KOPT-K1 (cell line): ENCODE data around the gene TFF1.

ENCODE experiments used
- H3K27ac ChIP-seq: fragments of 200-600 bp; sonication (generic); 2 replicates; pipeline ENCODE4 v1.5.1; 2016; ENCODE audit warnings: antibody characterized with exemption, mild to moderate bottlenecking, low read depth, low read length; ENCODE audit not compliant: poor library complexity, severe bottlenecking
- H3K36me3 ChIP-seq: fragments of 200-600 bp; sonication (generic); 2 replicates; pipeline ENCODE4 v1.5.1; 2017; ENCODE audit warnings: antibody characterized with exemption, mild to moderate bottlenecking, low read length, moderate library complexity; ENCODE audit not compliant: insufficient read depth
- H3K9me3 ChIP-seq: fragments of 200-600 bp; sonication (generic); 2 replicates; pipeline ENCODE4 v1.5.1; 2017; ENCODE audit warnings: antibody characterized with exemption, low read length, mild to moderate bottlenecking; ENCODE audit not compliant: insufficient read depth, poor library complexity, severe bottlenecking

The TFF1 gene

GRCh38 chr21:42319851-42320572 lies 46.3 kb downstream of the TFF1 start:
- no peaks in the 10 kb centered on the region for H3K9me3 ChIP-seq
- peak overlapping the region; percentile 13 for H3K27ac ChIP-seq
- no peaks in the 10 kb centered on the region for H3K36me3 ChIP-seq

- H3K9me3 ChIP-seq, result no peaks in the 10 kb centered on the region
- H3K36me3 ChIP-seq, result no peaks in the 10 kb centered on the region
- peak overlapping the region; percentile 13 for H3K27ac ChIP-seq
These were observed 47.0 kb downstream of the TFF1 start for GRCh38 chr21:42319376-42319775.

- Histone ChIP-seq H3K36me3 (no peaks in the 10 kb centered on the region), H3K9me3 (no peaks in the 10 kb centered on the region), H3K27ac (no peak overlapping the region)
These were observed 48.2 kb downstream of the TFF1 start for GRCh38 chr21:42317826-42318746.

- Histone ChIP-seq H3K27ac (no peak overlapping the region), H3K9me3 (no peaks in the 10 kb centered on the region), H3K36me3 (no peaks in the 10 kb centered on the region)
These were observed 49.0 kb downstream of the TFF1 start for GRCh38 chr21:42317341-42317741.

GRCh38 chr21:42316891-42317290 lies 49.4 kb downstream of the TFF1 start:
- Histone ChIP-seq H3K9me3 (no peaks in the 10 kb centered on the region), H3K27ac (no peak overlapping the region), H3K36me3 (no peaks in the 10 kb centered on the region)

GRCh38 chr21:42315296-42315891 lies 50.9 kb downstream of the TFF1 start, which contains the start of gene TFF3:
TSS of gene TFF3 (minus strand) at chr21:42315409. CDS start at chr21:42315374, 35 bp downstream.
- no peaks in the 10 kb centered on the region for H3K9me3 ChIP-seq
- no peak within 1 kb of the TSS for H3K27ac ChIP-seq
- no peaks in the 10 kb centered on the region for H3K36me3 ChIP-seq

- Histone ChIP-seq H3K36me3 (no peaks in the 10 kb centered on the region), H3K27ac (no peak overlapping the region), H3K9me3 (no peaks in the 10 kb centered on the region)
These were observed 51.6 kb downstream of the TFF1 start for GRCh38 chr21:42314616-42315295.

GRCh38 chr21:42313501-42313969 lies 52.8 kb downstream of the TFF1 start:
- Histone ChIP-seq H3K36me3 (no peaks in the 10 kb centered on the region), H3K27ac (no peak overlapping the region), H3K9me3 (no peaks in the 10 kb centered on the region)

- Histone ChIP-seq H3K27ac (no peak overlapping the region), H3K9me3 (no peaks in the 10 kb centered on the region)
These were observed 53.7 kb downstream of the TFF1 start for GRCh38 chr21:42312626-42313104.

More at GRCh38 chr21:42312626-42313104, 53.7 kb downstream of the TFF1 start:
- H3K36me3 ChIP-seq, result no peaks in the 10 kb centered on the region
